Large intestine (tissue), 3 donors: ENCODE measurements around the gene ABLIM2. TPM values are rescaled to one million over a fixed set of nuclear protein-coding genes. Genes with fewer than 3 reads are reported as not detected.

ENCODE experiments used
- DNase-seq, 2 donors: peaks; one replicate each; pipeline versions ENCODE4 v3.0.0 to v3.0.0-alpha.2; 2013
- H3K27ac ChIP-seq: one replicate; pipeline ENCODE4 v1.5.1; 2013; ENCODE audit warnings: low read length
- H3K27me3 ChIP-seq: 2 replicates; pipeline ENCODE4 v1.6.1; 2013; ENCODE audit warnings: low read length; ENCODE audit not compliant: control insufficient read depth, insufficient read depth
- H3K36me3 ChIP-seq: 2 replicates; pipeline ENCODE4 v1.6.1; 2013; ENCODE audit warnings: low read length; ENCODE audit not compliant: control insufficient read depth, insufficient read depth
- H3K4me1 ChIP-seq: one replicate; pipeline ENCODE4 v1.6.1; 2013; ENCODE audit warnings: low read length; ENCODE audit not compliant: control insufficient read depth, insufficient read depth
- H3K4me3 ChIP-seq: one replicate; pipeline ENCODE4 v1.5.1; 2013; ENCODE audit warnings: low read length
- H3K9me3 ChIP-seq: one replicate; pipeline ENCODE4 v1.6.1; 2013; ENCODE audit warnings: mild to moderate bottlenecking, low read depth, low read length, moderate library complexity; ENCODE audit not compliant: control insufficient read depth
- WGBS: methylation state at CpG from one replicate; pipeline ENCODE4 v1.1.5; 2013; ENCODE audit warnings: low lambda C conversion rate; ENCODE audit not compliant: insufficient coverage; 5-methylcytosine and 5-hydroxymethylcytosine counted together
- polyA plus RNA-seq: library from polyadenylated mRNA; unstranded; fragments of 120-200 nt; gene quantifications from one replicate; pipeline ENCODE4 v1.2.1, GENCODE V29; 2013

Gene ABLIM2
- polyA plus RNA-seq, 1 donor: 5.9 TPM

GRCh38 chr4:8035371-8035780, 123.2 kb downstream of the ABLIM2 start:
- Histone ChIP-seq H3K4me1 (no peaks in the 10 kb centered on the region), H3K9me3 (no peaks in the 10 kb centered on the region), H3K4me3 (no peak overlapping the region), H3K36me3 (no peaks in the 10 kb centered on the region), H3K27ac (no peak overlapping the region), H3K27me3 (peaks cover 2% of the 10 kb centered on the region)
- no peak for DNase-seq
- no CpG with 5 or more reads among the region's 13 CpGs for WGBS

- no peak for DNase-seq
- no peaks in the 10 kb centered on the region for H3K9me3 ChIP-seq
Measured at GRCh38 chr4:8033829-8034528, 124.6 kb downstream of the ABLIM2 start.

GRCh38 chr4:8033067-8033755, 125.4 kb downstream of the ABLIM2 start:
- H3K4me3 ChIP-seq: no peak overlapping the region
- H3K4me1 ChIP-seq: no peaks in the 10 kb centered on the region
- H3K9me3 ChIP-seq: no peaks in the 10 kb centered on the region
- no CpG with 5 or more reads among the region's 17 CpGs for WGBS
- no peak overlapping the region for H3K27ac ChIP-seq
- no peaks in the 10 kb centered on the region for H3K27me3 ChIP-seq
- H3K36me3 ChIP-seq: no peaks in the 10 kb centered on the region
- DNase-seq: no peak

More at GRCh38 chr4:8033829-8034528, 124.6 kb downstream of the ABLIM2 start:
- no CpG with 5 or more reads among the region's 11 CpGs for WGBS
- Histone ChIP-seq H3K4me3 (no peak overlapping the region), H3K27me3 (peaks cover 2% of the 10 kb centered on the region), H3K27ac (no peak overlapping the region), H3K4me1 (no peaks in the 10 kb centered on the region), H3K36me3 (no peaks in the 10 kb centered on the region)

DNA sequence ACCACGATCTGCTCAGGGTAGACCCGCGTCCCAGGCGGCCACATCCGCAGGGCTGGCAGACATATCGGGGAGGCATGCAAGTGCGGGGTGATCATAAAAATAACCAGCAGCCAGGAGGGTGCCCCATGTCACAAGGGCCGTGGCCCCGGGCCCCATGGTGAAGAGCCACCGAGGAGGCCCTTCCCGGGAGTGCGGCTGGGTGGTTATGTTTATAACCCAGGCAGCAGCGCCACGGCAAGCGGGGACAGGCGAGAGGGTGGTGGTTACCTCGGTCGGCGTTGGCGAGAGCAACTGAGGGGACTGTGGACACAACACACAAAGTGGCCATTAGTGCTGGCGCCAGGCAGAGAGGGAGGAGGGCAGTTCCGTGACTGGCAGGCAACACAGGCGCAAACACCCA, 126.2 kb downstream of the ABLIM2 start:
- DNase-seq: no peak
- Histone ChIP-seq H3K9me3 (no peaks in the 10 kb centered on the region), H3K4me1 (no peaks in the 10 kb centered on the region), H3K4me3 (no peak overlapping the region), H3K36me3 (no peaks in the 10 kb centered on the region), H3K27me3 (no peaks in the 10 kb centered on the region), H3K27ac (no peak overlapping the region)
- WGBS: no CpG with 5 or more reads among the region's 23 CpGs

DNA sequence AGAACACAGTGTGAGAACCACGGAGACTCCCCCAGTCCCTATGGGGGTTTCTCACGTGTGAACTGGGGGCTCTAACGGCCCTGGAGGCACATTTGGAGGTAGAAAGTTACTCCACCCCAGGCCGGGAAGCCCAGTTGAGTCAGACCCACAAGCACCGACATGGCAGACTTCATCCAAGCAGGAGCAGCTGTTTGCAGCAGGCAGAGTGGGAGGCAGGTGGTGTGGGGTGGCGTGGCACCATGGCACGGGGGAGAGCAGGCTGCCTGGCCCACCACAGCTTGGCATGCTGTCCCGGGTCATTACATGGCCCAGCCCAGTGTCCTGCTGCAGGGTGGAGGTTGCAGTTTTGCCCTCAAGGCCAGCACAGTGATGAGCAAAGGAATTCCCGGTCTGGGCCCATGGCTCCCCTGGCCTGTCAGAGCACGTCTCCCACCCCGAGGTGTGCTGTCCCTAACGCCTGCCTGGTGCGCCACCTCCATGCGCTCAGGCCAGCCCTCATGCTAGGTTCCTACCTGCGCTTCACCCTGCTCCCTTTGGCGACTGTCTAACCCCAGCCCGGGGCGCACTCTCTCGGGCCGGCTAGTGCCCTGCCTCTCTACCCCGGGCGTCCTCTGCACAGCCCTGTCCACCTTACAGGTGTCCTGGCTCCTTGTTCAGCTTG, 128.4 kb downstream of the ABLIM2 start:
- no peak for DNase-seq
- no peaks in the 10 kb centered on the region for H3K4me1 ChIP-seq
- WGBS: no CpG with 5 or more reads among the region's 22 CpGs
- H3K27me3 ChIP-seq: no peaks in the 10 kb centered on the region
- no peak overlapping the region for H3K27ac ChIP-seq
- no peak overlapping the region for H3K4me3 ChIP-seq
- H3K9me3 ChIP-seq: no peaks in the 10 kb centered on the region
- no peaks in the 10 kb centered on the region for H3K36me3 ChIP-seq

DNA sequence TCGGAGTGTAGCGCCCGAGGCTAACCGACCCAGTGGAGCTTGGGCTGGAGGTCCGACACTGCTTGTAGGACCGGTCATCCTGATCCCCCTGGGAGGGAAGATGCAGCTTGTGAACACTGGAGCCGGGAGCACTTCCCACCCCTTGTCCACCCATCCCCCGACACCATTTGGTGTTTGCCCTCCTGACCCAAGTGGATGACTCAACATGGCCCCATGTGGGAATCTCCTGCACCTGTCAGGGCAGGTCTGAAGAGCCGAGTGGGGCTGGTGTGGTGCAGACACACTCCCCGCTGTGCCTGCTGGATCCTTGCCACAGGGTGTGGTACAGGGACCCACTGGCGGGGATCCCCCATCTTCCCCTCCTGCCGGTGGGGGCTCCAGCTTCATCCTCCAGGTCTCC, 128.9 kb downstream of the ABLIM2 start:
- H3K36me3 ChIP-seq: no peaks in the 10 kb centered on the region
- H3K9me3 ChIP-seq: no peaks in the 10 kb centered on the region
- WGBS: no CpG with 5 or more reads among the region's 12 CpGs
- H3K27me3 ChIP-seq: no peaks in the 10 kb centered on the region
- H3K27ac ChIP-seq: no peak overlapping the region
- no peak for DNase-seq
- no peak overlapping the region for H3K4me3 ChIP-seq
- no peaks in the 10 kb centered on the region for H3K4me1 ChIP-seq

GRCh38 chr4:8028884-8029568, 129.6 kb downstream of the ABLIM2 start:
- Histone ChIP-seq H3K36me3 (no peaks in the 10 kb centered on the region), H3K9me3 (no peaks in the 10 kb centered on the region), H3K27me3 (no peaks in the 10 kb centered on the region), H3K4me3 (no peak overlapping the region), H3K4me1 (no peaks in the 10 kb centered on the region), H3K27ac (no peak overlapping the region)
- WGBS: no CpG with 5 or more reads among the region's 20 CpGs
- no peak for DNase-seq

DNA sequence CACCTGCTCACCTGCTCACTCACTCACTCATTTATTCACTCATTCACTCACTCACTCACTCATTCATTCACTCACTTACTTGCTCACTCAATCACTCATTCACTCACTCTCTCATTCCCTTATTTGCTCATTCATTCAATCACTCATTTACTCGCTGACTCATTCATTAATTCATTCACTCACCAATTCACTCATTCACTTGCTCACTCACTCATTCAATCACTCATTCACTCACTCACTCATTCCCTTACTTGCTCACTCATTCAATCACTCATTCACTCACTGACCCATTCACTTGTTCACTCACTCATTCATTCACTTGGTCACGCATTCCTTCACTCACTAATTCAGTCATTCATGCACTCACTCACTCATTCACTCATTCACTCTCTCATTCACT, 130.2 kb downstream of the ABLIM2 start:
- no peaks in the 10 kb centered on the region for H3K27me3 ChIP-seq
- no peaks in the 10 kb centered on the region for H3K4me1 ChIP-seq
- H3K27ac ChIP-seq: no peak overlapping the region
- no peak for DNase-seq
- H3K36me3 ChIP-seq: no peaks in the 10 kb centered on the region
- WGBS: 92% methylated on average over 1 of the region's 2 CpGs
- no peaks in the 10 kb centered on the region for H3K9me3 ChIP-seq
- no peak overlapping the region for H3K4me3 ChIP-seq

DNA sequence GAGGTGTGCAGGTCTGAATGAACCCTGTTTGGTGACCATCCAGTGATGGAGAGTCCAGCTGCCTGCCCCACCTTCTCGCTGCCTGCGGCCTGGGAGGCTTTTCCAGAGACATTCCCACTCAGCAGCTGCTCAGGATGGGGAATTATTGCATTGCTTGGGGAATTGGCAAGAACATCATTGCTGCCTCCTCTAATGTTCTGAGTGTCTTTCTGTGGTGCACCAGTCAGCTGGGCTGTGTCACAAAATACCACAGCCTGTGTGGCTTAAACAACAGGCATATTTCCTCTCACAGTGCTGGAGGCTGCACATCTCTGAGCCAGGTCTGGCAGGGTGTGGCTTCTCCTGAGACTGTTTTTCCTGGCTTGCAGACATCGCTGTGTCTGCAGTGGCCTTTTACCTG, 132.2 kb downstream of the ABLIM2 start:
- H3K27me3 ChIP-seq: no peaks in the 10 kb centered on the region
- DNase-seq: no peak
- no peaks in the 10 kb centered on the region for H3K4me1 ChIP-seq
- WGBS: no CpG with 5 or more reads among the region's 3 CpGs
- no peaks in the 10 kb centered on the region for H3K9me3 ChIP-seq
- H3K36me3 ChIP-seq: no peaks in the 10 kb centered on the region
- no peak overlapping the region for H3K4me3 ChIP-seq
- no peak overlapping the region for H3K27ac ChIP-seq

- no peaks in the 10 kb centered on the region for H3K4me1 ChIP-seq
- no peak overlapping the region for H3K27ac ChIP-seq
- WGBS: no CpG with 5 or more reads among the region's 9 CpGs
- no peaks in the 10 kb centered on the region for H3K36me3 ChIP-seq
- no peaks in the 10 kb centered on the region for H3K27me3 ChIP-seq
- H3K4me3 ChIP-seq: no peak overlapping the region
- DNase-seq: no peak
- no peaks in the 10 kb centered on the region for H3K9me3 ChIP-seq
Measured at GRCh38 chr4:8025668-8026067, 132.9 kb downstream of the ABLIM2 start.
